ENCODE data around the gene FGF3.

Gene FGF3

GRCh38 chr11:69810289-69811118, 8.7 kb downstream of the FGF3 start:
- Mint-ChIP-seq H3K4me3 (no peak overlapping the region), H3K4me1 (peaks cover 37% of the 10 kb centered on the region), H3K27ac (no peak overlapping the region), H3K27me3 (ENCODE audit: low read depth, poor library complexity) (peaks cover 19% of the 10 kb centered on the region), H3K36me3 (ENCODE audit: low read depth) (peaks cover 5% of the 10 kb centered on the region), H3K9me3 (no peaks in the 10 kb centered on the region)
- no peak for DNase-seq
- no peak for TF ChIP-seq CTCF (IDR thresholded peaks at IDR 0.05)

GRCh38 chr11:69808667-69809086, 10.5 kb downstream of the FGF3 start:
- no peak for TF ChIP-seq CTCF (IDR thresholded peaks at IDR 0.05)
- H3K27ac Mint-ChIP-seq: no peak overlapping the region
- H3K36me3 Mint-ChIP-seq (ENCODE audit: low read depth): no peaks in the 10 kb centered on the region
- peak; percentile 37 for DNase-seq
- no peak overlapping the region for H3K4me3 Mint-ChIP-seq
- peaks cover 15% of the 10 kb centered on the region for H3K27me3 Mint-ChIP-seq (ENCODE audit: low read depth, poor library complexity)
- H3K9me3 Mint-ChIP-seq: no peaks in the 10 kb centered on the region
- peaks cover 37% of the 10 kb centered on the region for H3K4me1 Mint-ChIP-seq

- peaks cover 17% of the 10 kb centered on the region for H3K27me3 Mint-ChIP-seq (ENCODE audit: low read depth, poor library complexity)
- no peak for TF ChIP-seq CTCF (IDR thresholded peaks at IDR 0.05)
- H3K27ac Mint-ChIP-seq: no peak overlapping the region
- no peak for DNase-seq
- no peaks in the 10 kb centered on the region for H3K36me3 Mint-ChIP-seq (ENCODE audit: low read depth)
- no peak overlapping the region for H3K4me3 Mint-ChIP-seq
- H3K9me3 Mint-ChIP-seq: no peaks in the 10 kb centered on the region
- peaks cover 37% of the 10 kb centered on the region for H3K4me1 Mint-ChIP-seq
These were observed 12.0 kb downstream of the FGF3 start for GRCh38 chr11:69807106-69807815.

- H3K27me3 Mint-ChIP-seq (ENCODE audit: low read depth, poor library complexity): peaks cover 14% of the 10 kb centered on the region
- no peak for TF ChIP-seq CTCF (IDR thresholded peaks at IDR 0.05)
- H3K9me3 Mint-ChIP-seq: no peaks in the 10 kb centered on the region
- DNase-seq: no peak
- H3K36me3 Mint-ChIP-seq (ENCODE audit: low read depth): no peaks in the 10 kb centered on the region
- no peak overlapping the region for H3K27ac Mint-ChIP-seq
- H3K4me1 Mint-ChIP-seq: peaks cover 18% of the 10 kb centered on the region
- H3K4me3 Mint-ChIP-seq: no peak overlapping the region
These were observed 14.3 kb downstream of the FGF3 start for GRCh38 chr11:69804769-69805508.

GRCh38 chr11:69803604-69804218, 15.5 kb downstream of the FGF3 start:
- no peak for TF ChIP-seq CTCF (IDR thresholded peaks at IDR 0.05)
- no peaks in the 10 kb centered on the region for H3K36me3 Mint-ChIP-seq (ENCODE audit: low read depth)
- no peaks in the 10 kb centered on the region for H3K9me3 Mint-ChIP-seq
- H3K4me3 Mint-ChIP-seq: no peak overlapping the region
- no peak for DNase-seq
- H3K27me3 Mint-ChIP-seq (ENCODE audit: low read depth, poor library complexity): peaks cover 14% of the 10 kb centered on the region
- H3K4me1 Mint-ChIP-seq: peaks cover 8% of the 10 kb centered on the region
- no peak overlapping the region for H3K27ac Mint-ChIP-seq
